ENCODE results near the gene CDKN2C.

DNA sequence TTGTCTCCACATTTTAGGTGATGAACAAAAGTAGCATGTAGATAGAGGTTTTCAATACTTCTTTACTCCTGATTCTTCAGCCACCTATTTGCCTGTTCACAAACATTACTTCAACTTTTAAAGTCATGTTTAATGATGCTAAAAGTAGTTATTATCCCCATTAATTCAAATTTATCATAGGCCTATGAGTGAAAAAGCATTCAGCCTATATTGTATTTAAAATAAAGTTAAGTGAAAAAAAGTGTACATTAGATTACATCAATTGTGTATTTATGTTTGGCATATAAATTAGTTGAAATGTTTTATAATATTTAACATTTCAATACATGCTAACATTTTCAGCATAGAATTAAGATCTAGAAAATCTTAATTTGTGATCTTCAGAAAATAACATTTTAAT lies 10.5 kb downstream of the CDKN2C start:
- TF ChIP-seq, protein P1, sequence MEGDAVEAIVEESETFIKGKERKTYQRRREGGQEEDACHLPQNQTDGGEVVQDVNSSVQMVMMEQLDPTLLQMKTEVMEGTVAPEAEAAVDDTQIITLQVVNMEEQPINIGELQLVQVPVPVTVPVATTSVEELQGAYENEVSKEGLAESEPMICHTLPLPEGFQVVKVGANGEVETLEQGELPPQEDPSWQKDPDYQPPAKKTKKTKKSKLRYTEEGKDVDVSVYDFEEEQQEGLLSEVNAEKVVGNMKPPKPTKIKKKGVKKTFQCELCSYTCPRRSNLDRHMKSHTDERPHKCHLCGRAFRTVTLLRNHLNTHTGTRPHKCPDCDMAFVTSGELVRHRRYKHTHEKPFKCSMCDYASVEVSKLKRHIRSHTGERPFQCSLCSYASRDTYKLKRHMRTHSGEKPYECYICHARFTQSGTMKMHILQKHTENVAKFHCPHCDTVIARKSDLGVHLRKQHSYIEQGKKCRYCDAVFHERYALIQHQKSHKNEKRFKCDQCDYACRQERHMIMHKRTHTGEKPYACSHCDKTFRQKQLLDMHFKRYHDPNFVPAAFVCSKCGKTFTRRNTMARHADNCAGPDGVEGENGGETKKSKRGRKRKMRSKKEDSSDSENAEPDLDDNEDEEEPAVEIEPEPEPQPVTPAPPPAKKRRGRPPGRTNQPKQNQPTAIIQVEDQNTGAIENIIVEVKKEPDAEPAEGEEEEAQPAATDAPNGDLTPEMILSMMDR (conservative IDR thresholded peaks at IDR 0.05 in 1 of 2, IDR thresholded peaks at IDR 0.05 in 1 of 2; ENCODE audit: low read depth in 1 of 2, low read length in 2 of 2) = no peak
- TF ChIP-seq EZH2 (IDR thresholded peaks at IDR 0.05; ENCODE audit: low read length, missing control alignments) = no peak
